22Rv1 (cell line): ENCODE data around the gene AGAP1.

ENCODE experiments used
- H3K27ac ChIP-seq: fragments of 450-650 bp; 2 replicates; pipeline ENCODE4 v1.5.1; 2017
- ZFX ChIP-seq: fragments of 450-650 bp; IDR thresholded peaks from 2 replicates; pipeline ENCODE4 v1.6.1; 2017; ENCODE audit warnings: antibody characterized with exemption, borderline replicate concordance
- TF ChIP-seq, protein P1 (sequence below): fragments of 450-650 bp; IDR thresholded peaks from 2 replicates; pipeline ENCODE4 v1.5.1; 2017; ENCODE audit warnings: mild to moderate bottlenecking

Gene AGAP1

DNA sequence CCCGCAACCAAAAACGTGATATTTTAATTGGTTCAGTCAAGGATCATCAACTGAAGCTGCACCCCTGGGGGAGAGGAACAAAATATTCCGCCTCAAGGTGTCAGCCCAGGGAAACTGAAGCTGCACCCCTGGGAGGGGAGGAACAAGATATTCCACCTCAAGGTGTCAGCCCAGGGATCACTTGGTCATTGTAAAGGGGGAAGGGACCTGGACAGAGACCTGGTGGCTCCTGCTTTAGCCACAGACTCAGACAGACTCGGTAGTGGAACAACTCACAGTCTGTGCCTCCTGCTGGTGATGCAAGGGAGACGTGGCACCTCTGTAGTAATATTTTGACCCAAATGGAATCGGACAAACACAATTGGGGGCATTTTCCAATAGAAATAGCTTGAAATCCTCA is 599.3 kb downstream of the AGAP1 start:
- TF ChIP-seq, protein P1, sequence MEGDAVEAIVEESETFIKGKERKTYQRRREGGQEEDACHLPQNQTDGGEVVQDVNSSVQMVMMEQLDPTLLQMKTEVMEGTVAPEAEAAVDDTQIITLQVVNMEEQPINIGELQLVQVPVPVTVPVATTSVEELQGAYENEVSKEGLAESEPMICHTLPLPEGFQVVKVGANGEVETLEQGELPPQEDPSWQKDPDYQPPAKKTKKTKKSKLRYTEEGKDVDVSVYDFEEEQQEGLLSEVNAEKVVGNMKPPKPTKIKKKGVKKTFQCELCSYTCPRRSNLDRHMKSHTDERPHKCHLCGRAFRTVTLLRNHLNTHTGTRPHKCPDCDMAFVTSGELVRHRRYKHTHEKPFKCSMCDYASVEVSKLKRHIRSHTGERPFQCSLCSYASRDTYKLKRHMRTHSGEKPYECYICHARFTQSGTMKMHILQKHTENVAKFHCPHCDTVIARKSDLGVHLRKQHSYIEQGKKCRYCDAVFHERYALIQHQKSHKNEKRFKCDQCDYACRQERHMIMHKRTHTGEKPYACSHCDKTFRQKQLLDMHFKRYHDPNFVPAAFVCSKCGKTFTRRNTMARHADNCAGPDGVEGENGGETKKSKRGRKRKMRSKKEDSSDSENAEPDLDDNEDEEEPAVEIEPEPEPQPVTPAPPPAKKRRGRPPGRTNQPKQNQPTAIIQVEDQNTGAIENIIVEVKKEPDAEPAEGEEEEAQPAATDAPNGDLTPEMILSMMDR = no peak
- TF ChIP-seq ZFX = no peak
- H3K27ac ChIP-seq = no peak overlapping the region

DNA sequence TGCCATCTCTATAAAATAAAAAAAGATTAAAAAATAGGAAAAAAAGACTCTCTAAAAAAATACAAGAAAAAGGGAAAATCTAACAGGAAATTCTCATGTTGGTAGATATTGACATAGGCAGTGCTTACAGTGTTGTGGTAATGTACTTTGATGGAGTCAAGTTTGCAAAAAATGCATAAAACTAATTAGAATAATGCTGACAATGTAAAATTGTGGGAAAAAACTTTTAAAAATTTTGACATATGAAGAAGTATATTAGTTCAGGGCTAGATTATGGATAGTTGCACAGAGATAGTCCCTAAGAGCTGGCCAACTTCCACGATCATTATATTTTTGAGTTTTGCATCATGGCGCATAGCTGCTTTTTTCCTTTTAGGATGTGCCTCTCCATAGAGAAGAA is 601.7 kb downstream of the AGAP1 start:
- no peak overlapping the region for H3K27ac ChIP-seq
- TF ChIP-seq, protein P1 = no peak
- no peak for TF ChIP-seq ZFX

DNA sequence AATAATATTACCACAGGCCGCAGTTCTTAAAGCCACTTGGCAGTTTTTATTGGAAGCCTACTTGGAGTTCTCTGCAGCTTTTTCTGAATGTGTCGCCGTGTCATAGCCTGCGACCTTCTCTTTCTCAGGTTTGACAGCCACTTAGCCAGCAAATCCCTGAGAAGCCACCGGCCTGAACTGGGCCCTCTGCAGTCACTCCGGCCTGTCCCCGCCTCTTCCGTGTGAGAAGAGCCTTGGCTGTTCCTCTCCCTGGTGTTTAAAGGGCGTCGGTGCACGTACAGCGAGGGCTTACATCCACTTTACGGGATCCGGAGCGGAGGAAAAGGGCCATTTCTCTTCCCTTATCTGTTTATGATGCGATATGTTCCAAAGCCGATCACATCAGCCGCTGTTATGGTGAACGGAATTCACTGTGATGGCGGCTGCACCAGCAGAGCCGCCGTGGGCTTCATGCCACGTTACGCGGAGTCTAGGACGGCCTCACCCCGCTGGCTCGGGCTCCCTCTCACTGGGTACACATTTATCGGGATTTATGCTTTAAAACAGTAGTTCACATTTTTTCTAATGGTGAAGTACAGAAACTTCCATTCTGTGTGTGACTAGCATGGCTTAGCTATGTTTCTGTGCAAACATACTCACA is 607.6 kb downstream of the AGAP1 start:
- H3K27ac ChIP-seq = no peak overlapping the region
- TF ChIP-seq, protein P1 = no peak
- no peak for TF ChIP-seq ZFX

- no peak overlapping the region for H3K27ac ChIP-seq
- TF ChIP-seq ZFX = no peak
- TF ChIP-seq, protein P1 = no peak
Measured at GRCh38 chr2:236102971-236103370, 609.1 kb downstream of the AGAP1 start.

DNA sequence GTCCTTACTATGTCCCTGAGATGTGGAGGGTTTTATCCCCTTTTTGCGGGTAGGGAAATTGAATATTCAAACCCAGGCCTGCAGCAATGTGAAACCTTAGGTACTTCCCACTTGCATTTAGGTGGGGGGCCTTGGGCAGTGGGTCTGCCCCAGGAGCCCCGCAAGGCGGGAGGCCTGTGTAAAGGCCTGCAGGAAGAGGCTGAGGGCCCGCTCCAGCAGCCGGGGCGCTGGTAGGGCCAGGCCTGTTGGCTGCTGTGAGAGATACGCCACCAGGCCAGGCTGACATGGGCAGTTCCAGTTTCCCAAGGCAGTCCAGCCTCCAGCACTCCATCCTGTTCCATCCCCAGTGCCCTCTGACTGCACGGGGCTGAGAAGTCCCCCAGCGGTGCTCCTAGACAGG is 610.1 kb downstream of the AGAP1 start:
- no peak for TF ChIP-seq ZFX
- H3K27ac ChIP-seq = no peak overlapping the region

- no peak for TF ChIP-seq ZFX
- TF ChIP-seq, protein P1 = no peak
- H3K27ac ChIP-seq = no peak overlapping the region
Measured at GRCh38 chr2:236105955-236106607, 612.2 kb downstream of the AGAP1 start.

- no peak overlapping the region for H3K27ac ChIP-seq
- TF ChIP-seq, protein P1 = no peak
- no peak for TF ChIP-seq ZFX
Measured at GRCh38 chr2:236106761-236107160, 612.9 kb downstream of the AGAP1 start.
